CD4-positive, CD25-positive, alpha-beta regulatory T cell (primary cell): ENCODE measurements around the gene DIPK2A. TPM values are rescaled to one million over a fixed set of nuclear protein-coding genes. Genes with fewer than 3 reads are reported as not detected.

Experiments used
- ATAC-seq, 2 donors: fragments of 150-1000 bp; cut with Tn5 transposase; one replicate each; pipeline ENCODE4 v1.10.0; 2021; ENCODE audit warnings: low read depth in 2 of 2, moderate number of reproducible peaks in 2 of 2, moderate library complexity in 1 of 2
- DNase-seq, 3 donors: peaks; one replicate each; pipeline versions ENCODE4 v3.0.0 to v3.0.0-alpha.2; 2012 to 2022; ENCODE audit warnings: mixed read lengths in 1 of 3
- H3K27ac ChIP-seq: one replicate; pipeline ENCODE4 v1.7.0; 2013; ENCODE audit warnings: mild to moderate bottlenecking, low read length; ENCODE audit not compliant: insufficient read depth, poor library complexity, severe bottlenecking
- H3K27me3 ChIP-seq: one replicate; pipeline ENCODE4 v1.7.0; 2013; ENCODE audit warnings: low read length; ENCODE audit not compliant: control insufficient read depth, insufficient read depth
- H3K36me3 ChIP-seq: one replicate; pipeline ENCODE4 v1.7.0; 2013; ENCODE audit warnings: mild to moderate bottlenecking, low read length, moderate library complexity; ENCODE audit not compliant: control insufficient read depth, insufficient read depth
- H3K4me1 ChIP-seq: 2 replicates; pipeline ENCODE4 v1.7.0; 2013; ENCODE audit warnings: mild to moderate bottlenecking, low read length; ENCODE audit not compliant: insufficient read depth, control insufficient read depth, poor library complexity, severe bottlenecking
- H3K4me3 ChIP-seq: one replicate; pipeline ENCODE4 v1.7.0; 2013; ENCODE audit warnings: low read depth, mild to moderate bottlenecking, low read length, moderate library complexity
- H3K9me3 ChIP-seq, 2 experiments: 1 replicate in 1 of 2; 2 replicates in 1 of 2; pipeline ENCODE4 v1.7.0; 2013; ENCODE audit warnings: low read length in 2 of 2, mild to moderate bottlenecking in 1 of 2, moderate library complexity in 1 of 2; ENCODE audit not compliant: control insufficient read depth in 2 of 2
- H3K27ac Mint-ChIP-seq, 3 donors: one replicate each; pipeline ENCODE4 v1.8.0; 2020 to 2022; ENCODE audit warnings: mild to moderate bottlenecking in 3 of 3, mixed read lengths in 3 of 3, moderate library complexity in 2 of 3
- H3K27me3 Mint-ChIP-seq: one replicate; pipeline ENCODE4 v1.8.0; 2022; ENCODE audit warnings: mild to moderate bottlenecking, mixed read lengths
- H3K36me3 Mint-ChIP-seq: one replicate; pipeline ENCODE4 v1.8.0; 2020; ENCODE audit warnings: mixed read lengths
- H3K4me1 Mint-ChIP-seq, 4 donors: one replicate each; pipeline ENCODE4 v1.8.0; 2020 to 2022; ENCODE audit warnings: mixed read lengths in 4 of 4, mild to moderate bottlenecking in 1 of 4
- H3K4me3 Mint-ChIP-seq, 4 donors: one replicate each; pipeline ENCODE4 v1.8.0; 2020 to 2022; ENCODE audit warnings: mild to moderate bottlenecking in 4 of 4, mixed read lengths in 4 of 4, moderate library complexity in 3 of 4
- H3K9me3 Mint-ChIP-seq, 7 donors: one replicate each; pipeline ENCODE4 v1.8.0; 2020 to 2022; ENCODE audit warnings: mixed read lengths in 7 of 7, mild to moderate bottlenecking in 3 of 7, moderate library complexity in 2 of 7
- polyA plus RNA-seq, 4 donors: library from polyadenylated mRNA; unstranded; fragments of 300-500 nt; fragmentation: Illumina TruSeq; gene quantifications; one replicate each; pipeline ENCODE4 v1.2.3, GENCODE V29; 2021
- total RNA-seq: library from RNA; stranded (reverse); gene quantifications from one replicate; pipeline ENCODE4 v1.2.3, GENCODE V29; 2022

DIPK2A gene
- total and polyA plus RNA-seq, 5 donors from 2014 or later: 8.5 to 17.8 (median 11.3) TPM

DNA sequence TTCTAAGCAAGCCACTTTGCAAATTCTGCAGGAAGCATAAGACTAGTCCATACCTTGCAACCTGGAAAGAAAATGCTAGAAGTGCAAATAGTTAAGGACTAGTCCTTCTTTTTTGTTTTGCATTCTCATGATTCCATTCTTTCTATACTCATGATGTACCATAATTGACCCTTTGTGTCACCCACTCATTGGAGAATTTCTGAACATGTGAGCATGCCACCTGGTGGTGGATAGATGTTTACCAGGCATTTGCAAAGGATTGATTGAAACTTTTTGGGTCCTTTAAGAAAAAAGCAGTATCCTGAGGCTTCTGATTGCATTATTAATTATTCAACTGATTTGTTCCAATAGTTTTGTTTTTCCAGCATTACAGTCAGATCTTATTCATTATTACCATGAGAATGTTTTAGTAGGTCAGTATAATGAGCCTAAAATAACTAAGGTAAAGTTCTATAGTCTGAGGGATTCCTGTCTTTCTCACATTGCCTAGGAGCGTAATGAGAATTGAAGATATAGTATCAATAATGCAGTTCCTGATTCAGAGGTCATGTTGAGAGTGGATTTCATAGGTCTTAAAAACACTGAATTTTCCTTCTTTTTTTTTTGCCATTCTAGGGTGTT, 20.2 kb upstream of the DIPK2A start:
- Mint-ChIP-seq H3K4me1 (peaks cover 0 to 2% (median under 1%) of the 10 kb centered on the region in 4 donors), H3K36me3 (no peaks in the 10 kb centered on the region), H3K9me3 (no peaks in the 10 kb centered on the region), H3K27ac (no peak overlapping the region), H3K4me3 (no peak overlapping the region), H3K27me3 (peaks cover 34% of the 10 kb centered on the region)
- H3K4me3 ChIP-seq: no peak overlapping the region
- peak; percentile 4 to 58 (median 40) for DNase-seq
- peaks cover 23% of the 10 kb centered on the region for H3K27me3 ChIP-seq
- no peaks in the 10 kb centered on the region for H3K9me3 ChIP-seq
- H3K27ac ChIP-seq: no peak overlapping the region
- no peaks in the 10 kb centered on the region for H3K36me3 ChIP-seq
- H3K4me1 ChIP-seq: no peaks in the 10 kb centered on the region
- peak in 1 of 2 donors; percentile 31 for ATAC-seq

DNA sequence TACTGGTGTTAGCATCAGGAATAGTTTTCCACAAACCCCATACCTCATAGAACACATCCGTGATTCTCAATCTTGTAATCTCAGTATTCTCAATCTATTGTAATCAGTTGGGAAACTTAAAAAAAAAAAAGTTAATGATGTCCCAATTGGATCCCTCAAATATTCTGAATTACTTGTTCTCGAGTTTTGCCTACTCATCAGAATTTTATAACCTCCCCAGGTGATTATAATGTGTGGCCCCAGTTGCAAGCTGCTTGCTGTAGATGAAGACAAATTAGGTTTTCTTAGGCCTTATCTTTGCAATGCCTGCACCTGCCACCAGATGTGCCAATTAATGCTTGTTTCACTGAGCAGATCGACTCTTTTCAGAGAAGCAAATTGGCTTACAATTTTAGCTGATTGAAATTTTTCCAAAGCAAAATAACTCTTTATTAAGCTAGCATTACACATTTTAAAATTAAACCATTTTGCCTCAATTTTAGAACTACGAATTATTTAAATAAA, 19.0 kb upstream of the DIPK2A start:
- H3K4me1 ChIP-seq: peaks cover 9% of the 10 kb centered on the region
- no peak overlapping the region for H3K27ac ChIP-seq

DNA sequence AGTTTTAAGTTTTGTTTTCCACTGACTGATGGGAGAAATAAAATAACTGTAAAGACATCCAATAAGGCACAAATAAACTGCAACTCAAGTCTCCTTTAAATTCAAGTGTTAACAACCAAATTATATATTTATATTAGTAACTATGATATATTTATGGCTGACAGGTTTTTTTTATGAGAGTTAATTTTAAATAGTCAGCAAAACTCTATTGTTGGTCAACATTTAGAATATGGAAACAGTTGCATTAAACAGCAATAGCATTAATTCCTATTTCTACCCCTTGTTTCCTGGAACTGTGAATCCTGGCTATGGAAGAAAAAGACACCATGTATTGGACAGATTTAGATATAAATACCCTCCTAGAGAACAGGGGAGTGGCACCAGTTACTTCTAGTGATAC, 16.5 kb upstream of the DIPK2A start:
- Histone ChIP-seq H3K27ac (no peak overlapping the region), H3K9me3 (peaks cover 0 to 7% of the 10 kb centered on the region in 2 experiments), H3K4me1 (peaks cover 9% of the 10 kb centered on the region), H3K27me3 (peaks cover 12% of the 10 kb centered on the region), H3K4me3 (no peak overlapping the region), H3K36me3 (no peaks in the 10 kb centered on the region)
- peaks cover 4 to 10% (median 9%) of the 10 kb centered on the region in 4 donors for H3K4me1 Mint-ChIP-seq
- no peaks in the 10 kb centered on the region for H3K36me3 Mint-ChIP-seq
- ATAC-seq: no peak
- H3K27me3 Mint-ChIP-seq: peaks cover 39% of the 10 kb centered on the region
- H3K9me3 Mint-ChIP-seq: peaks cover 0 to 12% (median 3%) of the 10 kb centered on the region in 7 donors
- no peak overlapping the region for H3K4me3 Mint-ChIP-seq
- H3K27ac Mint-ChIP-seq: no peak overlapping the region
- DNase-seq: no peak

More for the DNA sequence above, 19.0 kb upstream of the DIPK2A start:
- ATAC-seq (no peak), DNase-seq (no peak)
- H3K27me3 Mint-ChIP-seq: peaks cover 31% of the 10 kb centered on the region
- no peaks in the 10 kb centered on the region for H3K36me3 ChIP-seq
- H3K9me3 Mint-ChIP-seq: no peaks in the 10 kb centered on the region
- no peak overlapping the region for H3K4me3 Mint-ChIP-seq
- H3K27ac Mint-ChIP-seq: no peak overlapping the region
- H3K4me3 ChIP-seq: no peak overlapping the region
- no peaks in the 10 kb centered on the region for H3K36me3 Mint-ChIP-seq
- H3K9me3 ChIP-seq: no peaks in the 10 kb centered on the region
- peaks cover 4 to 10% (median 9%) of the 10 kb centered on the region in 4 donors for H3K4me1 Mint-ChIP-seq
- peaks cover 16% of the 10 kb centered on the region for H3K27me3 ChIP-seq

DNA sequence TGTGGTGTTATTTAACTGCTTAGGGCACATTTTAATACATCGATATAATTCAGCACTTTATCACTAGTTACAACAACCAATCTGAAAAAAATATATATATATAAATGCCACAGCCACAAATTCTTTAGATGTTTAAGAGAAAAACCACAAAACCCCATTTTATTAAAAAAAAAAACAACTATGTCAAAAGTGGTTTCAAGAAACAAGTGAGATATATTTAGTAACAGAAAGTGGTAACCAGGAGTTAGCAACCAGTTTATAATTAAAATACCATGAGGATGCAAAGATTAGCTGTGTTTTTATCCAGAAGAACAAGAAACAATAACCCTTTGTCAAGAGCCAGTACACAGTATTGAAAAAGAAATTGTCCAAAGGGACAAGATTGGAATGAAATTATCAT, 14.8 kb upstream of the DIPK2A start:
- H3K4me1 ChIP-seq: peaks cover 9% of the 10 kb centered on the region
- H3K4me3 ChIP-seq: no peak overlapping the region
- Mint-ChIP-seq H3K9me3 (peaks cover 0 to 12% (median 4%) of the 10 kb centered on the region in 7 donors), H3K27me3 (peaks cover 41% of the 10 kb centered on the region), H3K4me3 (no peak overlapping the region), H3K27ac (no peak overlapping the region), H3K4me1 (peaks cover 4 to 10% (median 9%) of the 10 kb centered on the region in 4 donors), H3K36me3 (no peaks in the 10 kb centered on the region)
- DNase-seq (no peak), ATAC-seq (no peak)
- peaks cover 0 to 7% of the 10 kb centered on the region in 2 experiments for H3K9me3 ChIP-seq
- H3K36me3 ChIP-seq: no peaks in the 10 kb centered on the region
- peaks cover 14% of the 10 kb centered on the region for H3K27me3 ChIP-seq
- no peak overlapping the region for H3K27ac ChIP-seq

DNA sequence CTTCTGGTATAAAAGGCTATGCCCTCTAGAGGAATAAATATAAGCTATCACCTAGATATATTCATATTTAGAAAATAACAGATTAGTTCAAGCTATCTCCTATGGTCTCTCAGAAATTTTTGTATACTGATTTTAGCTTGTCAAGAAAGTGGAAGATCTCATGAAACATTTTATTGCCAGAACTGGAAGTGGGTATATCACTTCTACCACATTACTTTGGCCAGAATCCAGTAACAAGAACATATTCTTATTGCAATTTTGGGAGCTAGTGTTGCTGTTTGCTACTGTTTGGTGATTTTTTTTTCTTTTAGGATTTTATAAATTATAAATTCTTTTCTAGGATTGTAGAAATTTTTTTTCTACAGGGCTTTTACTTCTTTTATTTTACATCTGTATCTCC, 14.2 kb upstream of the DIPK2A start:
- H3K27ac Mint-ChIP-seq: no peak overlapping the region
- no peaks in the 10 kb centered on the region for H3K36me3 ChIP-seq
- peaks cover 4 to 10% (median 9%) of the 10 kb centered on the region in 4 donors for H3K4me1 Mint-ChIP-seq
- H3K4me3 ChIP-seq: no peak overlapping the region
- H3K4me3 Mint-ChIP-seq: no peak overlapping the region
- H3K9me3 ChIP-seq: peaks cover 0 to 7% of the 10 kb centered on the region in 2 experiments
- peaks cover 9% of the 10 kb centered on the region for H3K4me1 ChIP-seq
- no peak overlapping the region for H3K27ac ChIP-seq
- peaks cover 46% of the 10 kb centered on the region for H3K27me3 Mint-ChIP-seq
- peaks cover 17% of the 10 kb centered on the region for H3K27me3 ChIP-seq
- peaks cover 0 to 12% (median 4%) of the 10 kb centered on the region in 7 donors for H3K9me3 Mint-ChIP-seq
- DNase-seq (no peak), ATAC-seq (no peak)
- H3K36me3 Mint-ChIP-seq: no peaks in the 10 kb centered on the region

DNA sequence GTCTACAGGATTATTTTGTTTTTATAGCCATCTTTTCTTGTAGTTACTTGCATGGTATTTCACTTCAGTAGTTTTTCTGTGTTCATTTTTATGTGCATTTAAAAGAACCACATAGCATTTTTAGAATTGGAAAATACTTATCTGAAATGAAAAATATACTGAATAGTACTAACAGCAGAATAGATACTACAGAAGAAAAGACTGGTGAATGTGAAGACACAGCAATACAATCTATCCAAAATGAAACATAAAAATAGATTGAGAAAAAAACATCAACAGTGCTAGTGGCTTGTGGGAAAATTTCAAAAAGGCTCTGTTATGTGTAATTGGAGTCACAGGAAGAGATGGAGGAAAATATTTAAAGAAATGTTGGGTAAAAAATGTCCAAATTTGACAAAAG, 12.7 kb upstream of the DIPK2A start:
- H3K27me3 ChIP-seq: peaks cover 28% of the 10 kb centered on the region
- no peak overlapping the region for H3K4me3 Mint-ChIP-seq
- DNase-seq (no peak), ATAC-seq (no peak)
- H3K9me3 ChIP-seq: peaks cover 0 to 7% of the 10 kb centered on the region in 2 experiments
- H3K4me1 Mint-ChIP-seq: peaks cover 4 to 10% (median 9%) of the 10 kb centered on the region in 4 donors
- H3K27ac ChIP-seq: no peak overlapping the region
- peaks cover 57% of the 10 kb centered on the region for H3K27me3 Mint-ChIP-seq
- H3K4me3 ChIP-seq: no peak overlapping the region
- H3K36me3 ChIP-seq: no peaks in the 10 kb centered on the region
- H3K4me1 ChIP-seq: peaks cover 9% of the 10 kb centered on the region
- no peaks in the 10 kb centered on the region for H3K36me3 Mint-ChIP-seq
- H3K27ac Mint-ChIP-seq: no peak overlapping the region
- peaks cover 0 to 12% (median 4%) of the 10 kb centered on the region in 7 donors for H3K9me3 Mint-ChIP-seq

DNA sequence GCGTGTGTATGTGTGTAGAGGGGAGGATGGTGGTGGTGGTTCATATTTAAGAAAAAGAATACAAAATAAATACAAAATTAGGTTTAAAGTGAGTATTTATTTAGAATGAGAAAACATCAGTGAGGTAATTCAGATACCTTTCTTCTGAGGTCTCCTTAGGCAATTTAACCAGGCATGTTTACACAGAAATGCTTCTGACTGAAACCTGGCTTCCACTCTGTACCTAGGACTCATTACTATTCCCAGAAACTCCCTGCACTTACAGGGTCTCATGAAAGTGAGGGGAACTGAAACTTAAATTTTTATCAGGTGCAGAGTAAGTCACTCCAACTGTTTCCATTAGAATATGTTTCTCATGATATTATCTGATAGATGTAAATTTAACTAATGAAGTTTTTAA, 10.3 kb upstream of the DIPK2A start:
- Mint-ChIP-seq H3K4me3 (no peak overlapping the region), H3K27me3 (peaks cover 68% of the 10 kb centered on the region)
- no peak for ATAC-seq

DNA sequence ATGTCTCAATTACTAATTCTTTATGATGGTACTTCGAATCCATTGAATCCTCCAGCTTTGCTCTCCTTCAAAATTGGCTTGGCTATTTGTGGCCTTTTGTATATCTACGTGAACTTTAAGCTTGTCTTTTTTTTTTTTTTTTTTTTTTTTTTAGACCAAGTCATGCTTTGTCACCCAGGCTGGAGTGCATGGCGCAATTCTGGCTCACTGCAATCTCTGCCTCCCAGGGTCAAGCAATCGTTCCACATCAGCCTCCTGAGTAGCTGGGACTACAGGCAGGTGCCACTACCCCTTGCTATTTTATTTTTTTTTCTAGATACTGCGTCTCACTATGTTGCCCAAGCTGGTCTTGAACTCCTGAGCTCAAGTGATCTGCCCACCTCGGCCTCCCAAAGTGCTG, 7.7 kb upstream of the DIPK2A start:
- Histone ChIP-seq H3K36me3 (no peaks in the 10 kb centered on the region), H3K4me1 (no peaks in the 10 kb centered on the region), H3K27ac (no peak overlapping the region), H3K4me3 (no peak overlapping the region), H3K27me3 (peaks cover 37% of the 10 kb centered on the region), H3K9me3 (peaks cover 0 to 5% of the 10 kb centered on the region in 2 experiments)
- Mint-ChIP-seq H3K4me3 (no peak overlapping the region), H3K4me1 (no peaks in the 10 kb centered on the region), H3K27ac (no peak overlapping the region), H3K9me3 (peaks cover 0 to 9% (median 1%) of the 10 kb centered on the region in 7 donors), H3K36me3 (no peaks in the 10 kb centered on the region), H3K27me3 (peaks cover 65% of the 10 kb centered on the region)
- DNase-seq (no peak), ATAC-seq (no peak)

More for the DNA sequence above, 10.3 kb upstream of the DIPK2A start:
- Mint-ChIP-seq H3K4me1 (peaks cover 4 to 10% (median 8%) of the 10 kb centered on the region in 4 donors), H3K36me3 (no peaks in the 10 kb centered on the region), H3K9me3 (peaks cover 0 to 12% (median 4%) of the 10 kb centered on the region in 7 donors), H3K27ac (no peak overlapping the region)
- Histone ChIP-seq H3K27ac (no peak overlapping the region), H3K4me3 (no peak overlapping the region), H3K27me3 (peaks cover 30% of the 10 kb centered on the region), H3K4me1 (peaks cover 9% of the 10 kb centered on the region), H3K36me3 (no peaks in the 10 kb centered on the region), H3K9me3 (peaks cover 0 to 7% of the 10 kb centered on the region in 2 experiments)
- no peak for DNase-seq
